Activated naive CD4-positive, alpha-beta T cell treated with anti-CD3 and anti-CD28 coated beads, Interleukin-2, amount 10 ng/mL, durations not matched to agents 7 days and 5 days (primary cell): ENCODE results near the gene ZNF500.

Experiments
- CTCF ChIA-PET: fragments of 350-600 bp; sonication (Branson Sonifier 250); formaldehyde crosslinking; loops from one replicate; lab custom pipeline; 2021; ENCODE audit warnings: antibody characterized with exemption; lab: Charles Lee
- DNase-seq: peaks from one replicate; pipeline ENCODE4 v3.0.0-alpha.2; 2020
- H3K27ac Mint-ChIP-seq: one replicate; pipeline ENCODE4 v1.8.0; 2021; ENCODE audit warnings: mild to moderate bottlenecking, moderate library complexity, mixed read lengths
- H3K27me3 Mint-ChIP-seq: one replicate; pipeline ENCODE4 v1.8.0; 2021; ENCODE audit warnings: mild to moderate bottlenecking, mixed read lengths
- H3K36me3 Mint-ChIP-seq: one replicate; pipeline ENCODE4 v1.8.0; 2021; ENCODE audit warnings: mixed read lengths
- H3K4me1 Mint-ChIP-seq: one replicate; pipeline ENCODE4 v1.8.0; 2021; ENCODE audit warnings: mixed read lengths
- H3K4me3 Mint-ChIP-seq: one replicate; pipeline ENCODE4 v1.8.0; 2021; ENCODE audit warnings: mild to moderate bottlenecking, moderate library complexity, mixed read lengths
- H3K9me3 Mint-ChIP-seq: one replicate; pipeline ENCODE4 v1.8.0; 2021; ENCODE audit warnings: mixed read lengths

Gene ZNF500

GRCh38 chr16:4734063-4734729 lies 32.8 kb downstream of the ZNF500 start, which contains the start of the genes ANKS3 and DNAAF8:
ANKS3 (minus strand) TSS chr16:4734271; CDS start chr16:4730149, 4,122 bp downstream.
DNAAF8 (plus strand) TSS chr16:4734537; CDS start chr16:4736515, 1,978 bp downstream.
- H3K9me3 Mint-ChIP-seq: no peaks in the 10 kb centered on the region
- CTCF ChIA-PET: interaction anchor here (0.7 to 1.3 kb wide), 7 partner anchors 13 to 358 kb away, joined by 3 to 5 read pairs (median 4); no protein-coding TSS in a partner anchor
- no peaks in the 10 kb centered on the region for H3K36me3 Mint-ChIP-seq
- no peaks in the 10 kb centered on the region for H3K27me3 Mint-ChIP-seq
- peak within 1 kb of the TSS; percentile 94 for H3K27ac Mint-ChIP-seq
- peaks cover 29% of the 10 kb centered on the region for H3K4me1 Mint-ChIP-seq
- H3K4me3 Mint-ChIP-seq: peak within 1 kb of the TSS; percentile 86
- peak; percentile 88 for DNase-seq

GRCh38 chr16:4733747-4734062 lies 33.3 kb downstream of the ZNF500 start:
- H3K36me3 Mint-ChIP-seq: no peaks in the 10 kb centered on the region
- H3K9me3 Mint-ChIP-seq: no peaks in the 10 kb centered on the region
- peaks cover 29% of the 10 kb centered on the region for H3K4me1 Mint-ChIP-seq
- peak; percentile 51 for DNase-seq
- no peaks in the 10 kb centered on the region for H3K27me3 Mint-ChIP-seq
- CTCF ChIA-PET: interaction anchor here (1.0 to 1.3 kb wide), 4 partner anchors 32 to 222 kb away, joined by 4 to 5 read pairs (median 4); no protein-coding TSS in a partner anchor
- peak overlapping the region; percentile 78 for H3K27ac Mint-ChIP-seq
- peak overlapping the region; percentile 86 for H3K4me3 Mint-ChIP-seq

- Mint-ChIP-seq H3K36me3 (no peaks in the 10 kb centered on the region), H3K4me1 (peaks cover 29% of the 10 kb centered on the region)
- CTCF ChIA-PET: interaction anchor here (1.3 kb wide), 1 partner anchor 33 kb away, joined by 5 read pairs; no protein-coding TSS in a partner anchor
These were observed 33.7 kb downstream of the ZNF500 start for GRCh38 chr16:4733211-4733742.

GRCh38 chr16:4729876-4730275 lies 37.1 kb downstream of the ZNF500 start:
- Mint-ChIP-seq H3K27ac (no peak overlapping the region), H3K9me3 (no peaks in the 10 kb centered on the region), H3K36me3 (no peaks in the 10 kb centered on the region), H3K27me3 (no peaks in the 10 kb centered on the region), H3K4me3 (no peak overlapping the region), H3K4me1 (peaks cover 22% of the 10 kb centered on the region)
- DNase-seq: no peak
- CTCF ChIA-PET: no interaction called here

More at GRCh38 chr16:4733211-4733742, 33.7 kb downstream of the ZNF500 start:
- Mint-ChIP-seq H3K27me3 (no peaks in the 10 kb centered on the region), H3K9me3 (no peaks in the 10 kb centered on the region), H3K27ac (peak overlapping the region; percentile 78), H3K4me3 (peak overlapping the region; percentile 86)
- DNase-seq: no peak

- DNase-seq: no peak
- no peak overlapping the region for H3K4me3 Mint-ChIP-seq
- H3K27me3 Mint-ChIP-seq: no peaks in the 10 kb centered on the region
- peak overlapping the region; percentile 70 for H3K27ac Mint-ChIP-seq
- CTCF ChIA-PET: no interaction called here
- no peaks in the 10 kb centered on the region for H3K36me3 Mint-ChIP-seq
- H3K9me3 Mint-ChIP-seq: no peaks in the 10 kb centered on the region
- peaks cover 13% of the 10 kb centered on the region for H3K4me1 Mint-ChIP-seq
These were observed 38.3 kb downstream of the ZNF500 start for GRCh38 chr16:4728676-4729075.

GRCh38 chr16:4726616-4727015 lies 40.3 kb downstream of the ZNF500 start:
- no peaks in the 10 kb centered on the region for H3K36me3 Mint-ChIP-seq
- no peaks in the 10 kb centered on the region for H3K9me3 Mint-ChIP-seq
- peaks cover 1% of the 10 kb centered on the region for H3K4me1 Mint-ChIP-seq
- no peak overlapping the region for H3K27ac Mint-ChIP-seq
- DNase-seq: no peak
- no peaks in the 10 kb centered on the region for H3K27me3 Mint-ChIP-seq
- CTCF ChIA-PET: no interaction called here
- H3K4me3 Mint-ChIP-seq: no peak overlapping the region

GRCh38 chr16:4724661-4725270 lies 42.2 kb downstream of the ZNF500 start:
- no peak overlapping the region for H3K4me3 Mint-ChIP-seq
- no peaks in the 10 kb centered on the region for H3K36me3 Mint-ChIP-seq
- H3K27me3 Mint-ChIP-seq: no peaks in the 10 kb centered on the region
- H3K4me1 Mint-ChIP-seq: no peaks in the 10 kb centered on the region
- no peak for DNase-seq
- CTCF ChIA-PET: no interaction called here
- H3K9me3 Mint-ChIP-seq: no peaks in the 10 kb centered on the region
- H3K27ac Mint-ChIP-seq: no peak overlapping the region

GRCh38 chr16:4723071-4723767 lies 43.7 kb downstream of the ZNF500 start:
- Mint-ChIP-seq H3K9me3 (no peaks in the 10 kb centered on the region), H3K4me3 (no peak overlapping the region), H3K27me3 (no peaks in the 10 kb centered on the region), H3K36me3 (no peaks in the 10 kb centered on the region), H3K27ac (no peak overlapping the region), H3K4me1 (no peaks in the 10 kb centered on the region)
- CTCF ChIA-PET: no interaction called here
- DNase-seq: no peak

- Mint-ChIP-seq H3K27ac (no peak overlapping the region), H3K4me3 (no peak overlapping the region), H3K27me3 (no peaks in the 10 kb centered on the region), H3K9me3 (no peaks in the 10 kb centered on the region), H3K4me1 (no peaks in the 10 kb centered on the region), H3K36me3 (no peaks in the 10 kb centered on the region)
- CTCF ChIA-PET: no interaction called here
- DNase-seq: no peak
These were observed 48.5 kb downstream of the ZNF500 start for GRCh38 chr16:4718466-4718865.

GRCh38 chr16:4714996-4715395 lies 52.0 kb downstream of the ZNF500 start:
- Mint-ChIP-seq H3K36me3 (peaks cover 8% of the 10 kb centered on the region), H3K27ac (no peak overlapping the region), H3K9me3 (no peaks in the 10 kb centered on the region), H3K27me3 (no peaks in the 10 kb centered on the region), H3K4me3 (no peak overlapping the region), H3K4me1 (no peaks in the 10 kb centered on the region)
- DNase-seq: no peak
- CTCF ChIA-PET: no interaction called here

GRCh38 chr16:4713663-4714501 lies 53.1 kb downstream of the ZNF500 start:
- peaks cover 14% of the 10 kb centered on the region for H3K36me3 Mint-ChIP-seq

GRCh38 chr16:4709481-4709880 lies 57.5 kb downstream of the ZNF500 start:
- peaks cover 22% of the 10 kb centered on the region for H3K36me3 Mint-ChIP-seq
- CTCF ChIA-PET: no interaction called here

More at GRCh38 chr16:4713663-4714501, 53.1 kb downstream of the ZNF500 start:
- CTCF ChIA-PET: no interaction called here
- Mint-ChIP-seq H3K27ac (no peak overlapping the region), H3K9me3 (no peaks in the 10 kb centered on the region), H3K27me3 (no peaks in the 10 kb centered on the region), H3K4me1 (no peaks in the 10 kb centered on the region), H3K4me3 (no peak overlapping the region)
- no peak for DNase-seq

GRCh38 chr16:4706871-4707270 lies 60.1 kb downstream of the ZNF500 start:
- Mint-ChIP-seq H3K36me3 (peaks cover 23% of the 10 kb centered on the region), H3K9me3 (no peaks in the 10 kb centered on the region), H3K4me3 (no peak overlapping the region), H3K4me1 (peaks cover 7% of the 10 kb centered on the region), H3K27ac (no peak overlapping the region), H3K27me3 (no peaks in the 10 kb centered on the region)
- no peak for DNase-seq
- CTCF ChIA-PET: interaction anchor here (1.1 kb wide), 1 partner anchor 13 kb away, joined by 3 read pairs; no protein-coding TSS in a partner anchor

More at GRCh38 chr16:4709481-4709880, 57.5 kb downstream of the ZNF500 start:
- DNase-seq: no peak
- Mint-ChIP-seq H3K4me1 (no peaks in the 10 kb centered on the region), H3K27me3 (no peaks in the 10 kb centered on the region), H3K9me3 (no peaks in the 10 kb centered on the region), H3K4me3 (no peak overlapping the region), H3K27ac (no peak overlapping the region)
